HG02571 (cell line): ENCODE measurements around the gene REEP6.
"Not testable (repeated sequence)": the region's sequence is repeated elsewhere in the genome, so short reads cannot be mapped to it uniquely, and the experiment has no call there.

Source experiments
- ATAC-seq: cut with Tn5 transposase; IDR thresholded peaks from one replicate; pipeline ENCODE4 v1.9.1; 2021; ENCODE audit warnings: mild to moderate bottlenecking, moderate library complexity; ENCODE audit not compliant: unreplicated experiment

Gene REEP6

DNA sequence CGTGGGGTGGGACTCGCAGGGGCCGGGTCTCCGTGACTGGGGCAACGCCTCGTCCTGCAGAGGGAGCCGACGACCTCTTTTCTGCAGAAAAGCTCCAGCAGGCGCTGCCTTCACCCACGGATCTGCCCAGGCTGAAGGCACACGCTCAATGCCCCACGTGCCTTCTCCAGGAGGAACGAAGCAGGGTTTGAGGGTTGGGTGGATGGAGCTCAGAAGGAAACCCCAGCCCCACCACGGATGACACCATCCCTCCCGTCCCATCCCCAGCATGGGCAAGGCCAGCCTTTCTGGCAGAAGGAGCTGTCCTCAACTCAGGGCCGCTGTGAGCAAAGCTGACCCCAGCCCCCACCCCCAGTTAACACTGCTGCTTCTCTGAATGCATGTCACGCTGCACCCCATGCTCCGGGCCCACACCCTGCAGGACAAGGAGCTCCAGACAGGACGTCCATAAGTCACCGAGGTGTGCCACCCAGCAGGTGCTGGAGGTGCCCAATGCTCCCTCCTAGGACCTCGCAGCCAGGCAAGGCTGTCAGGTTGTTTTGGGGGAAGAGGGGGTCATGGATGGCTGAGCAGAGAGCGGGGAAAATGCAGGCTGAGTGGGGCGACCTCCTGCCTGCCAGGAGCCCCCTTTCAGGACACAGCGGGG, 19.3 kb upstream of the REEP6 start:
- no peak for ATAC-seq

DNA sequence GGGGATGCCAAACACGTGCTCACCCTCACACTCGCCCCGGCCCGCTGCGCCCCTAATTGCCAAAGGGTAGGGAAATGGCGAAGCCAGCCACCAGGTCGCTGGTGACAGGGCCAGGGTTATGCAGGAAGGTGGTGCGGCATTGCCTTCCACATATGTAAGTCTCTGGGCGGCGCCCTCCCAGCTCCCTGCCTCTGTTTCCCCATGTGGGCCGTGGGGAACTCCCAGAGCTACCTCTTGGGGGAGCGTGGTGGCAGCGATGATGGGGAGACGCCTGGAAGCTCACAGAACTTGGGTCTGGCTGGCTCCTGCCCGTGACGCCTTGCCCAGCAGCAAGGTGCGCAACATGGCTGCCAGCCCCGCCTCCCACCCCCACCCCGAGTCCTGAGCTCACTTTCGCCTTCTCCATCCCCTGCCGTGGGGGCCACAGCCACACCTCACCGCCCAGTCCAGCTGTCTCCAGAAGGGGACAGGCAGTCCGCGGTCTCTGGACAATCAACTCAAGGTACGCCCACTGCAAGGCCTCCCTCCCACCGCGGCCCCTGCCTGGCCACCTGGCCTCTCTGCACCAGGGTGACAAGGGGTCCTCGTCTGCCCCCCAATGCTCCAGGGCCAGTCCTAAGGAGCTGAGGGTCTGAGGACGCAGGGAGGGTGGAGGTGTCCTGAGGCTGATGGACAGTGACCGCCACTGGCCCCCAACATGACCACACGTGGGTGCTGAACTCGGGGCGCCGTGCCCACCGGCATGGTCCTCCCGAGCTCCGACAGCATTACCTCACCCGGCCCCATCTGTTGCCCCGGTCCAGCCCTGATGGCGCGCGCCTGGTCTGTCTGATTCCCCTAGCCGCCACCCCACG, 18.5 kb upstream of the REEP6 start:
- ATAC-seq = no peak

DNA sequence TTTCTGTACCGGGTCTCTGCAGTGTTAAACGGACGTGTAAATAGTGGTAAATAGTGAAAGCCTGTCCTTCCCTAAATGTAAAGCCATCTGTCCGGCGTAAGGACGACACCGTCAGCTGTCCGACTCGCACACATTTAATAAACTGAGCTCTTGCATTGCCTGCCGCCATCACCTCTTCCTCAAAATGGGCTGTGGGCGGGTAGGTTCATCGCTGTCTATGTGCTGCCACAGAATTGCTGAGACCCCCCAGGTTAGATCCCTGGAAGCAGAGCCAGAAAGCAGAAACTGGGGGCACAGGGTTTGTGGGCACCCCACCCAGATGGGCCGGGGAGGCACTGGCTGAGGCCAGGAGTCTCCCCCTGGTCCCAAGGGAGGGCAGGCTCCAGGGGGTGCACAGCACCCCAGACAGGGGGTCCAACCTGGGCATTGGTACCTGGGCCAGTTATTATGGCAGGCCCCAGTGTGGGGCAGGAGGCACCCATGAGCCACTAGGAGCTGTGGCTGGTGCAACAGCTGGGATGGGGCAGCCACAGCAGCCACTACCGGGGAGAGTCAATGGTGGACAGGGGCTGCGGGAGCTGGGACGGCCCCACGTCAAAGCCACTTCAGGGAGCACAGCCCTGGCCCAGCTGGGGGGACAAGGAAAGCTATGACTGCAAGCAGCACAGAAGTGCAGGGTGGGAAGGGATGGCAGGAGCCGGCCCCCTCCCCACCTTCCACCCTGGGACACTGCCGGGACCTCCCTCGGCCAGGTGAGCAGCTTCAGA, 17.7 kb upstream of the REEP6 start:
- no peak for ATAC-seq

DNA sequence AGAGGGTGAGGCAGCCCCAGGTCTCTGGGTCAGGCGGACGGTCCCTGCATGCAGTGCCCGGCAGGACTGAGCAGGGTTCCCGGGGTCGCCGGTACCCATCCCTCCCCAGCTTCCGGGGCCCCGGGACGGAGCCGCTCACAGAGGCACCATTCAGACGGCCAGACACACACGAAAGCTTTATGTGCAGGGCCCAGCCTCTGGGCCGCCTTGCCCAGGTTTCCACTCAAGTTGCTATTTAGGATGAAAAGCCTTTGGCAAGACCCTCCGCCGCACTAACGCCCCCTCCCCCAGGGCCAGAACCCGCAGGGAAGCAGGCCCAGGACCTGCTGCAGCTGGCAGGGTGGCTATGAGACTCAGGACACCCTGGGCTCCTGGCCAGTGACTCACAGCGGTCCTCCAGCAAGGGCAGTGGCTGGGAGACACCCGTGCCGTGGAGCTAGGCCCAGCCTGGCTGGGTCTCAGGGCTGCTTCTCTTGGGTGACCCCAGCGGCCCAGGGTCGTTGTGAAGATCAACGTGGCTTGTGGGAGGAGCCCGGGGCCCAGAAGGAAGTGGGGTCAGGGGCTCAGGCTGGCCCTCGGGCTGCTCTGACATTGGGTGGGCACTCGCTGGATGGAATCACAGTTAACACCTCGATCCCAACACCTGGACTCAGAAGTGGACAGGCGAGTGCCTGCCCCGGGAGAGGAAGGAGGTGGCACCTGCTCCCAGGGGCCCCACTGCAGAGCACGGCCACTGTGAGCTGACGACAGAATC, 16.8 kb upstream of the REEP6 start:
- ATAC-seq = no peak

DNA sequence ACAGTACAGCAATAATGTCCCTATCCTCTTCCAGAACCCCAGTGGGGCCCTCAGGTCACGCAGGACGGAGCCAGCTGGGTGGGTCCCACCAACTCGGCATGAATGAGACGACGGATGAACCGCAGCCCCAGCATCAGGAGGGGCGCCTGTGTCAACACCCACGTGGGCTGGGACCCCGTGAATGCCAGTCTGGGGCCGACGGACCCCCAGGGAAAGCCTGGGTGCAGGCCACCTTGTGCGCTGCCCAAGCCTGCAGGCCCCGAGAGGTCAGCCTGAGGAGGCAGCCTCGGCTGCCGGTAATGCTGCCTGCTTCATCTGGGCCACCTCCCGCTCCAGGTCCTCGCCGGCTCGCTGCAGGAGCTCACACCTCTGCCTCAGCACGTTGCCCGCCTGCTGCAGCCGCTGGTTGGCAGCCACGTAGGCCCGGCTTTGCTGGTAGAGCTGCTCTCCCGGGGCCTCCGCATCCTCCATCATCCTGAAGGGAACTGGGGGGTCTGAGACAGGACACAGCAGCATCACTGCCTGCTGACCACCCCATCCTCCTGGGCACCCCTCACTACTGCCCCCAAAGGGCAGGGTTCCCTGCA, 16.1 kb upstream of the REEP6 start:
- no peak for ATAC-seq

DNA sequence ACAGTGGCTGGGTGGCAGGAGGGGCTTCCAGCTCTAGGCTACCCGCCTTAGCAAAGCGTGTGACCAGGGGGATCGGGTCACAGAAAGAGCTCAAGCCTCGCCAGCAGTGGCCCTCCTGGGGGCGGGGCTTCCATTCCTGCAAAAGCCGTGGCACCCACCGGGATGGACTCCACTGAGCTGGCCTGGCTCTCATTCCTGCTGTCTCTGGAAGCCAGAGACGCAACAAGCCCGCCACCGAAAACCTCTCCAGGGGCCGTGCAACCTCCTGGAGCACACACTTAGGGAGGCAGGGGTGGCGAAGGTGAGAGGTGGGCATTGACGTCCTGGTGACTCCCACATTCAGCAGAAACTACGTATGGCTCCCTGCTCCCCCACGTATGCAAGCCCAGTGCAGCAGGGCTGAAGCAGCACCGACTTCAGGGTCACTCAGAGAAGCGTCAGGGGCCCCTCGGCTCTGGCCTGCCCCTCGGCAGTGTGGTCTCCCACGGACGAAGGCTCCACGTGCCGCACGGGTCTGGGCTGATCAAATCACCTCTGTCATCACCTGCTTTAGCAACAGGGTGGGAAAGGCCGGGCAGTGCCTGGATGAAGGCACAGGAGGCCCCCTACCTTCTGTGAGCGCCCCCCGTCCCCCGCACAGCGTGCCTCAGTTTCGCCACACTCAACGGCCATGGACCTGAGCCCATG, 15.1 kb upstream of the REEP6 start:
- no peak for ATAC-seq

DNA sequence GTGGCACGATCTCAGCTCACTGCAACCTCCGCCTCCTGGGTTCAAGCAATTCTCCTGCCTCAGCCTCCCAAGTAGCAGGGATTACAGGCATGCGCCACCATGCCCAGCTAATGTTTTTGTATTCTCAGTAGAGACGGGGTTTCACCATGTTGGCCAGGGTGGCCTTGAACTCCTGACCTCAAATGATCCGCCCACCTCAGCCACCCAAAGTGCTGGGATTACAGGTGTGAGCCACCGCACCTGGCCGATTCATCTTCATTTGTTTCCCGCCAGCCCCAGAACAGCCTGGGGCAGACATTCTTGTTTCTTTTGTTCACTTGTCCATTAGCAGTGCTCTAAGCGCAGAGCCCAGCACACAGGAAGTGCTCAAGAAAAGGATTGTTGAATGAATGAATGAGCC, 13.9 kb upstream of the REEP6 start:
- ATAC-seq = not testable (repeated sequence)

DNA sequence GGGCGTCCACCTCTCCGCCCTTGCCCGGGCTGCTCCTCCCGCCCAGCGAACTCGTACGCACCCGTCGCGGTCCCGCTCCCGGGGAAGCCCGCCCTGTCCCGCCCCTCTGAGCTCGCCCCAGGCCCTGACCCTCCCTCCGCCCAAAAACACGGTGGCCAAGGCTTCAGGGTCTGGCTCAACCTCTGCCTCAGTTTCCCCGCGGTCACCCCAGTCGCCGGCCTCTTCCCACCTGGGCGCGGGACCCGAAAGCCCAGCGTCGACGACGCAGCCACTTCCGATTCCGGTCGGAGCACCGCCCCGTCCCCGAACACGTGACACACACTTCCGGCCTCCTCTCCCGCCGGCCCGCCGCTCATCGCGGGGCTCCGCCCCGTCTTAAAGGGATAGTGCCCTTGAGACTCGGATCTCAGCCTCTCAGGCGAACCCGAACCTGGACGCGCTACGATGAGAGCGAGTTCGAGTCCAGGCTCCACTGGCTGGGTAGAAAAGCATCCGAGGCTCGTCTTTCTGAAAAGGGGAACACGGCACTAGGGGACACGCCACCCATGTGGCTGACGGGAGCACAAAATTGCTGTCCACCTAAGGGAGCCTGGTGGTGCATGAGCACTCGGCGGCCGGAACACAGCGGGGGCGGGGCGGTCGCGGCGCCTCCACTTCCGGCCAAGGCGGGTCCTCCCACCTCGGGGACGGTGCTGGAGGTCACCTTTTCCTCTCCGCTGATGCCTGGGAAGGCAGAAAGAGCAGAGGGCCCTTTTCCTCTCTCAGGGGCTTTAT, 11.9 kb upstream of the REEP6 start, which contains the start of gene C19orf25:
Gene C19orf25 (minus strand): TSS at position 282 of the 774 bp plus-strand sequence. CDS start 312 bp downstream, outside the sequence.
- ATAC-seq = peak; percentile 71

DNA sequence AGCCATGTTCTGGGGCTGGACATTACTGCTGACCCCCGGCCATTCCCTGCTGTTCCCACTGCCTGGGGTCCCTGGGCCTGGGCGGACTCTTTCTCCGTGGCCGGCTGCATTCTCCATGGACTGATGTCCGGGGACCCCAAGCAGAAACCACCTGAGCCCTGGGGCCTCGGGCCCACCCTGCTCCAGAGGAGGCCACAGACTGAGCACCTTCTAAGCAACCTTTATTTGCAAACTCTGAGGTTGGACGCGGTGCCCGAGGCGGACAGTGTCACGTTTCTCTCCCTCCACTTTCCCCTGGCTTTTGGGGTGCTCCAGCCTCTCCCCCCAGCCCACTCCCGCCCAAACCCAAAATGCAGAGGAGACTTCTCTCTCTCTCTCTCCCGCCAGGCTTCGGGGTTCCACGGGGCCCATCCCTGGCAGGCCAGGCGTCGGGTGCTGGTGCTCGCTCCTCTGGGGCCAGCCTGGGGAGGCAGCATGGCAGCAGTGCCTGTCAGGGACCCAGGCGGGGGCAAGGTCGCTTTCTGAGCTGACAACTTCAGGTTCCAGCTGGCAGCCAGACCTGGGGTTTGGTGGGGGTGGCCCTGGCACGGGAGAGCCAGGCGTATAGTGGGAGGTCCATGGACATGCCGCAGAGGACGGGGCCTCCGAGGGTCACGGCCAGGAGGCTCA, 9.6 kb upstream of the REEP6 start:
- no peak for ATAC-seq

DNA sequence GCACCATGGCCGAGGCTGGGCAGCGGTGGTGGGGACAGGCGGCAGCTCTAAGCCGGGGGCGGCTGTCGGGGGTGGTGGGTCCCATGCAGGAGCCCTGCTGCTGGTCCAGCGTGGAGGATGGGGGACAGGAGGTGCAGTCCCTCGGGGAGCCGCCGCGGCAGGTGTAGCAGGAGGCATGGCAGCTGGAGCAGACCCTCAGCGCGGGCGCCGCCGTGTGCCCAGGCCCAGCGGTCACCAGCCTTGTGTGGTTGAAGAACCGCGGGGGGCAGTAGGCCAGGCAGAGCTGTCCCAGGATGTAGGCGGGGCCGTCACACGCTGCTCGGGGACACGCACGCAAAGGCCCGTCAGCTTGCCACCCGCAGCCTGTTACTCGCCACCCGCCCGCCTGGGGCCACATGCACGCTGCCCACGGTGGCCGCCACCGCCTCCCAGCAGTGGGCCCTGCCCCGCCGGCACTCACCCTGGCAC, 9.1 kb upstream of the REEP6 start:
- ATAC-seq = no peak

DNA sequence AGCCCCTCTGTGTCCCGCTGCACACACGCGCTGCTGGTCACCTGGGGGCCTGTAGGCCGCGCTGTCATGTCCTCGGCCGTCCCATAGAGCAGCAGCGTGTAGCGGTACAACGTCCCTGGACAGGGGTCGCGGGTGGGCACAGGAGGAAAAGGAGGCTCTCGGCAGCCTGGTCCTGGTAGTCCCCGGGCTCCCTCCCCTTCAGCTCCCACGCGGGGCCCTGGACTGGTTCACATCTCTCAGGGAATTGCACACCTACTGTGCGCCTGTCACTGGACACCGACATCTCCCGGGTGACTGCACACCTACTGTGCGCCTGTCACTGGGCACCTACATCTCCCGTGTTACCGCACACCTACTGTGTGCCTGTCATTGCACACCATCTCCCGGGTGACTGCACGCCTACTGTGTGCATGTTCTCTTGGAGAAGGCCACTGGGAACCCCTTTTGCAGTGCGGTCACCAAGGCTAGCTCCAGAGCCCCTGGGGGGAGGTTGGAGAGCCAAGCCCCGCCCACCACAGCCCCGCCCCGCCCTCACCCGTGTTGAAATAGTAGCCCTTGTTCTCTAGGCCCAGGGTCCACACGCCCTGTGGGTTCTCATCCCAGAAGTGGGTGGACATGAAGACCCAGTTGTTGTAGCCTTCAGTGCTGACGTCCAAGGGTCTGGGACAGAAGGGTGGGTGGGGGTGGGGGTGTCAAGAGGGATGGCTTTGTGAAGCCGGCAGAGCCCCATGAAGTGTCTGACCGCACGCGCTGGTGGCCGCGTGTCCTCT, 8.4 kb upstream of the REEP6 start:
- no peak for ATAC-seq

DNA sequence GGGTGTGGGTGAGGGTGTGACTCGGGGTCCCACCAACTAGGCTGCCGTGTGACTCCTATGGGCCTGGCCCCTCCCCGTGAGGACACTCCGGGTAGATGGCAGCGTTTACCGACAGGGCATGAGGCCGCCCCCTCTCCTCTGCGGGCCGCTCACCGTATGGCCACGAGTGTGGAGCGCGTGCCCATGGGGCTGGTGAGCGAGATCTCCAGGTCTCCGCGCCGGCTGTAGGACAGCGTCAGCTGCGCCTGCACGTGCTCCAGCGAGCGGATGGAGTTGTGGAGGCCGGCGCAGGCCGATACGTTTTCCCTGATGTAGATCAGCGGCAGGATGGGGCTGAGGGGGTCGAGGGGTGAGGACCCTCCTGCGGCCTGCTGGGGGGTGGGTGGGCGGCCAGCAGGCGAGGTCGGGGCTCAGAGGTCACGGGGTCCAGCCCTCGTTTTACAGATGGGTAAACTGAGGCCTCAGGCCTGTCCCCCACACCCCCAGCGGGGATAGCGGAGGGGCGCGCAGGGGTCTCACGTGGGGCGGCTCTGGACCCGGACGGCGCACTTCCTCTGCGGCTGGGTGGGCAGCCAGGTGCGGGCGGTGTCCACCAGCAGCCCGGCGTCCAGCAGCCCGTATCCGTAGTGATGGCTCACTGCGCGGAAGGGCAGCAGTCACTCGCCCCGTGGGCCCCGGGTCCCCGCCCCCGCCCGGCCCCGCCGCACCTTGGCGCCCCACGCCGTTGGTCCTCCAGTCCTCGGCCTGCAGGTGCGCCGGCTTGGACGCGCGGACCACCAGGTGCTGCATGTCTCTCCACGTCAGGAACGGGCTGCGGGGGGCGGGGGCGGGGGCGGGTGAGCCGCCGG, 7.6 kb upstream of the REEP6 start:
- no peak for ATAC-seq

DNA sequence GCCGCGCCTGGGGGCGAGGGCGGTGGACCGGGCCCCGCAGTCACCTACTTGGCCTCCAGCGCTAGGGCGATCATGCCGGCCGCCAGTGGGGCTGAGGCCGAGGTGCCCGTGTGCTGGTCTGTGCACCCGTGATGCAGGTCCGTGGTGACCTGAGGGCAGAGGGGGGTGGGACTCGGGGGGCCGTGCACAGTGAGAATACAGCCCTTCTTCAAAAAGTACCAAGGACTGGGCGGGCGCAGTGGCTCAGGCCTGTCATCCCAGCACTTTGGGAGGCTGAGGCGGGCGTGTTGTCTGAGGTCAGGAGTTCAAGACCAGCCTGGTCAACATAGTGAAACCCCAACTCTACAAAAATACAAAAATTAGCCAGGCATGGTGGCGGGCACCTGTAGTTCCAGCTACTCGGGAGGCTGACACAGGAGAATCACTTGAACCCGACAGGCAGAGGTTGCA, 7.0 kb upstream of the REEP6 start:
- ATAC-seq = no peak

DNA sequence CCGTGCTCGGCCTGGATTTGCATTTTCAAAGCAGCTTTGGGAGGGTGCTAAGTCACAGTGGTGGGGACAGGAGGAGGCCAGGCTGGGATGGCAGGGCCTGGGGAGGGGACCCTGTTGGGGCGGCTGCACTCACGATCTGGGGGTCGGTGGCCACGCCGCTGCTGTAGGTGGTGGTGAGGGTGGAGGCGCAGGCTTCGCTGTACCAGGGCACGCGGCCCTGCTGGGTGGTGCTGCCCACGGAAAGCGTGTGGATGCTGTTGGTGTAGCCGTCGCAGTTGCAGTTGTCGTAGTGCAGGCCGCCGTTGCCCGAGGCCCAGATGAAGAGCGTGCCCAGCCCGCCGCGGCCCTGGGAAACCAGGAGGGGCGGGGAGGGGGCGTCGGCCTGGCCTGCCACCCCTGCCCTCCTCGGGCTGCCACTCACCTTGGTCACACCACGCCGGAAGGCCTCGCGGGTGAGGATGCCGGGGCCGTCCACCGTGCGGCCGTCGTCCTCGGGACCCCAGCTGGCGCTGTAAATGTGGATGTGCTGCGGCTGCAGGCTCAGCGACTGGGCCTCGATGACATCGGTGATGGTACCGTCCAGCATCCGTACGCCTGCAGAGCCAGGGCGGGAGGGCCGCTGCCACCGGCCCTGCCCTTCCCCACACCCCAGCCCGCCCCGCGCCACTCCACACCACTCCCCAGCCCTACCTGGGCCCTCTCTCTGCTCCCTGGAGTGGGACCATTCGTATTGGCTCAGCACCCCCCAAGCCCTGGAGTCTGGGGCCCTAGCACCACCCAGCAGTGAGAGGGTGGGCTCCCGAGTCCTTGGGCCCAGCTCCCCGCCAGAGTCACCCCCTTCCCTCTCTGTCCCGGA, 4.0 kb upstream of the REEP6 start:
- ATAC-seq = no peak

DNA sequence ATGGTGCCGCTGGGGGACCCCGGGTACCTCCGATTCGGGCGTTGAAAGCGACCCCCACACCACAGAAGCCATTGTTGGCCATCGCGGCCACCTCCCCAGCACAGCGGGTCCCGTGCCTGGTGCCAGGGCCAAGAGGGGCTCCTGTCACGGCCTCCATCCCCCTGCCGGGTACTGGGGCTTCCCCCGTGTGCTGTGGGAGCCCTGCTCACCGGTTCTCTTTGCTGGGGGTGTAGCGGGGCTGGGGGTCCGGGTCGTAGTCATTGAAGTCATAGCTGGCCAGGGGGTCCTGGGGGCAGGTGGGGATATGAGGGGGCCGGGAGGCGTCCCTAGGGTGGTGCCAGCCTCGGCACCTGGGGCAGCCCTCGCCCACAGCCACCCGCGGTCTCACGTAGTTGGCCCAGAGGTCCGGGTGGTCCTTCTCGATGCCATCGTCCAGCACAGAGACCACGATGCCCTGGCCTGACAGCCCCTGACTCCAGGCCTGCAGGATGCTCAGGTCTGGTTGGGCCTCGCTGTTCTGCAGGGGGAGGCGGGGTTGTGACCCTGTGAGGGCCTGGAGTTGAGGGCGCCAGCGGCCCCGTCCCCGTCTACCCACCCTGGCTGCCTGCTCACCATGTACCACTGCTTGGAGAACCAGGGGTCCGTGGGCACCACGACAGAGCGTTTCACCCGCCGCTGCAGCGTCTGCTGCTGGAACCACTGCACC, 3.3 kb upstream of the REEP6 start:
- ATAC-seq = no peak
